ENCODE data around the gene C16orf74. TPM values are rescaled to one million over a fixed set of nuclear protein-coding genes. Genes with fewer than 3 reads are reported as not detected.

C16orf74 gene
- polyA plus RNA-seq, 1 experiment, result 3.2 TPM

DNA sequence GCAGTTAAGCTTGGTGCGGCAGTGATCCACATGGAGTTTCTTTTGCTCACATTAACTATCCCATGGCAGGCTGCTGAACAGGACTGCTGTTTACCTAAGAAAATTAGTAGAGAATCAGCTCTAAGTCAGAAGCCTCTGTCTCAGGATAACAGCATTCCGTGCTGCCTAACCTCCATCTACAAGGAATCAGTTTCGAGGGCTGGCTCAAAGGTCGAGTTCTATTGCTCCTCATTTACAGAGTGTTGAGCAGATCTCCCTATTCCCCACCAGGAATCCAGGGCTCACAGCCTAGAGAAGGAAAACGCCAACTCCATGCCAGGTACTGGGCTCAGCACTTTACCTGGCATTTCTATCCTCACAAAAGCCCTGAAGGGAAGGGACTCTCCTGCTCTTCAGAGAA is 72.1 kb downstream of the C16orf74 start:
- Histone ChIP-seq H3K9me3 (ENCODE audit: control insufficient read depth, insufficient read depth, low read length) (no peaks in the 10 kb centered on the region), H3K27me3 (ENCODE audit: control insufficient read depth, insufficient read depth, low read length) (no peaks in the 10 kb centered on the region), H3K4me3 (ENCODE audit: low read depth, low read length) (no peak overlapping the region), H3K27ac (ENCODE audit: low read depth, low read length) (no peak overlapping the region)
- TF ChIP-seq, protein P1, sequence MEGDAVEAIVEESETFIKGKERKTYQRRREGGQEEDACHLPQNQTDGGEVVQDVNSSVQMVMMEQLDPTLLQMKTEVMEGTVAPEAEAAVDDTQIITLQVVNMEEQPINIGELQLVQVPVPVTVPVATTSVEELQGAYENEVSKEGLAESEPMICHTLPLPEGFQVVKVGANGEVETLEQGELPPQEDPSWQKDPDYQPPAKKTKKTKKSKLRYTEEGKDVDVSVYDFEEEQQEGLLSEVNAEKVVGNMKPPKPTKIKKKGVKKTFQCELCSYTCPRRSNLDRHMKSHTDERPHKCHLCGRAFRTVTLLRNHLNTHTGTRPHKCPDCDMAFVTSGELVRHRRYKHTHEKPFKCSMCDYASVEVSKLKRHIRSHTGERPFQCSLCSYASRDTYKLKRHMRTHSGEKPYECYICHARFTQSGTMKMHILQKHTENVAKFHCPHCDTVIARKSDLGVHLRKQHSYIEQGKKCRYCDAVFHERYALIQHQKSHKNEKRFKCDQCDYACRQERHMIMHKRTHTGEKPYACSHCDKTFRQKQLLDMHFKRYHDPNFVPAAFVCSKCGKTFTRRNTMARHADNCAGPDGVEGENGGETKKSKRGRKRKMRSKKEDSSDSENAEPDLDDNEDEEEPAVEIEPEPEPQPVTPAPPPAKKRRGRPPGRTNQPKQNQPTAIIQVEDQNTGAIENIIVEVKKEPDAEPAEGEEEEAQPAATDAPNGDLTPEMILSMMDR (IDR thresholded peaks at IDR 0.05; ENCODE audit: low read depth, low read length), result no peak
- ChIA-PET CTCF (no interaction called here), POLR2A (no interaction called here)
- no peak for DNase-seq (ENCODE audit: low read depth, low spot score)

DNA sequence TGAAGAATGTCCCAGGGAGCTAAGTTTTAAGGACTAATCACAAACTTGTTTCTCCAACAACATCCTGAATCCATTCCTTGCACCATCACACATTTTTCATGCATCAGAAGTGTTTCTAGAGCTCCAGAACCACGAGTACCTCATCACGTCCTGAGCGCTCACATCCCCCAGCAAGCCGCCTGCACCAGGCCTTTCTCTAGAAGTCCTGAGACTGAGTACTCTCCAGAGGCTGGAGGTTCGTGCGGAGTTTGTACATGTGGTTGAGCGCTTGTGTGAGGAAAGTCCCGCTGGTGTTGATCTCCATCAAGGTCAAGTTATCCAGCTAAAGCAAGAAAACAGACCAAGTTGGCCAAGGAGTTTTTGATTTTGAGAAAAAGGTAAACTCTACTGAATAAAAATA is 72.9 kb downstream of the C16orf74 start:
- ChIA-PET CTCF (interaction anchor here (1.3 kb wide), 1 partner anchor 40 kb away, joined by 4 read pairs; no protein-coding TSS in a partner anchor), POLR2A (no interaction called here)
- Histone ChIP-seq H3K27me3 (ENCODE audit: control insufficient read depth, insufficient read depth, low read length) (no peaks in the 10 kb centered on the region), H3K9me3 (ENCODE audit: control insufficient read depth, insufficient read depth, low read length) (no peaks in the 10 kb centered on the region), H3K27ac (ENCODE audit: low read depth, low read length) (no peak overlapping the region), H3K4me3 (ENCODE audit: low read depth, low read length) (no peak overlapping the region)
- TF ChIP-seq, protein P1 (IDR thresholded peaks at IDR 0.05; ENCODE audit: low read depth, low read length), result no peak
- no peak for DNase-seq (ENCODE audit: low read depth, low spot score)

DNA sequence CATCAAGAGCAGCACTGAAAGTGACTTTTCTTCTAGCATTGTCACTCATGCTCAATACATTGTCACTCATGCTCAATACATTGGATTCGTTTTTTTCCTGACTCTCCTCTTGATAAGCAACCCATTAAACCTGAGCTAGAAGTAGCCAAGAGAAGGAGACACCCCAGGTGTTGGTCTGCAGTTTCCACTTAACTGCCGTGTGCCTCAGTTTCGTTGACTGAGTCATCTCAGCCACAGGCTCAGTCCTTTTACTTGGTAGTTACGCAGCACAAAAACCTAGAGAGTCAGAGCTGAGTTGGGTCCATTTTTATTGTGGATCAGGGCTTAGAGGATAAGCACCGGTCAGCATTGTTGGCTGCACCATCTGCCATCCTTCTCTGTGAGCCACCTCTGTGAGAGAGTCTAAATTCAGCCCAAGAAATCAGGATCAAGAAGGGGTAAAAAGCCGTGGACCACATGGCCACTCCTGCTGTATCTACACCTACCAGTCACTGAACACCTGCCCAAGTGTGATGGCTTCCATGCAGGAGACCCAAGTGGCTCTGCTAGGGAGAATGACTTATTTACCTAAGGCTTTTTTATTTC is 73.4 kb downstream of the C16orf74 start:
- TF ChIP-seq, protein P1 (IDR thresholded peaks at IDR 0.05; ENCODE audit: low read depth, low read length), result no peak
- no peak for DNase-seq (ENCODE audit: low read depth, low spot score)
- no peak overlapping the region for H3K27ac ChIP-seq (ENCODE audit: low read depth, low read length)
- ChIA-PET CTCF (interaction anchor here (1.3 kb wide), 1 partner anchor 40 kb away, joined by 4 read pairs; no protein-coding TSS in a partner anchor), POLR2A (no interaction called here)
- H3K27me3 ChIP-seq (ENCODE audit: control insufficient read depth, insufficient read depth, low read length), result no peaks in the 10 kb centered on the region
- H3K9me3 ChIP-seq (ENCODE audit: control insufficient read depth, insufficient read depth, low read length), result no peaks in the 10 kb centered on the region
- H3K4me3 ChIP-seq (ENCODE audit: low read depth, low read length), result no peak overlapping the region

DNA sequence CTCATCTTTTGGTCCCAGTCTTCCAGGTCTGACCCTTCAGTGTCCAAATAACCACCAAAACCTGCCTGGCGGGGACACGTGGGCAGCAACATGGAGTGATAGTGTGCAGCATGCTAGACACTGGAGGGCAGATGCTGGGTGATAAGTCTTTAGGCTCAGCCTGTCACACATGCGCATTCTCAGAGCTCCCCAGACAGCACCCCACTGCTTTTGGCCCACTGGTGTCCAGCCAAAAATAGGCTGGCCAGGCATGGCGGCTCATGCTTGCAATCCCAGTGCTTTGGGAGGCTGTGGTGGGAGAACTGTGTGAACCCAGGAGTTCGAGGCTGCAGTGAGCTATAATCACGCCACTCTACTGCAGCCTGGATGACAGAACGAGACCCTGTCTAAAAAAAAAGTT is 74.4 kb downstream of the C16orf74 start:
- TF ChIP-seq, protein P1 (IDR thresholded peaks at IDR 0.05; ENCODE audit: low read depth, low read length), result no peak
- DNase-seq (ENCODE audit: low read depth, low spot score), result no peak
- POLR2A ChIA-PET, result no interaction called here
- CTCF ChIA-PET, result interaction anchor here (1.2 to 2.1 kb wide), 5 partner anchors 16 to 124 kb away, joined by 3 to 10 read pairs (median 5); no protein-coding TSS in a partner anchor
- Histone ChIP-seq H3K9me3 (ENCODE audit: control insufficient read depth, insufficient read depth, low read length) (no peaks in the 10 kb centered on the region), H3K4me3 (ENCODE audit: low read depth, low read length) (no peak overlapping the region), H3K27ac (ENCODE audit: low read depth, low read length) (no peak overlapping the region), H3K27me3 (ENCODE audit: control insufficient read depth, insufficient read depth, low read length) (no peaks in the 10 kb centered on the region)

DNA sequence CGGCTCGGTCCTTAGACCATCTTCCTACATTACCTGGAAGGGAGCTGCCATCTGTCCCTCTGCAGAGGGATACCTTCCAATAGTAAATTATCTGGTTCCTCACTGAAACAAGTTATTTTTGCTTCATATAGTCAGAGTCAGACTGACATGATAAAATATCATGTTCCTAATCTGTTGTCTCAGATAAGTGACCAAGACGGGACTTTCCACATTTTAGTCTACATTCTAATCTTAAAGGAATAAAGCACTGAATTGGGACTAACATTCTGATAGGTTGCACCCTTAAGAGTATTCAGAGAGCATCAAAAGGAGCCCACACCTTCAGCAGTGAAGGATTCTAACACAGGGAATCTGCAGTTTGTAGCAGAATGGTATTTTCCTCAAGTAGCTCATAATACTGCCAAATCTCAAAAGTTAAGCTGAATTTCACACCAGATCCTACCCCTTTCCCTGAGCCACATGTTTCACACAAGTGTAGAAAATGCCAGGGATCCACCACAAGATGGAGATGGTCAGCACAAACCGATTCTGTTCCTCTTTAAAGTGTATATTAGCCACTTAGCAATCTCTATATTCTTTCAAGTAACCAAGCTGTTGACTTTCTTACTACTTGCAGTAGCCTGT is 75.5 kb downstream of the C16orf74 start:
- no peak overlapping the region for H3K4me3 ChIP-seq (ENCODE audit: low read depth, low read length)
- ChIA-PET CTCF (interaction anchor here (0.6 to 2.4 kb wide), 11 partner anchors 10 to 125 kb away, joined by 3 to 11 read pairs (median 5); no protein-coding TSS in a partner anchor), POLR2A (no interaction called here)
- H3K27ac ChIP-seq (ENCODE audit: low read depth, low read length), result no peak overlapping the region
- TF ChIP-seq, protein P1 (IDR thresholded peaks at IDR 0.05; ENCODE audit: low read depth, low read length), result peak; percentile 65
- no peak for DNase-seq (ENCODE audit: low read depth, low spot score)
- H3K9me3 ChIP-seq (ENCODE audit: control insufficient read depth, insufficient read depth, low read length), result peaks cover 3% of the 10 kb centered on the region; the same call in 1 of the 2 replicates
- no peaks in the 10 kb centered on the region for H3K27me3 ChIP-seq (ENCODE audit: control insufficient read depth, insufficient read depth, low read length)
